GM12872 (cell line): ENCODE results near the gene DMRTC1.
"Not testable (repeated sequence)": the region's sequence is repeated elsewhere in the genome, so short reads cannot be mapped to it uniquely, and the experiment has no call there.

ENCODE experiments used
- CTCF ChIP-seq: IDR thresholded peaks from 3 replicates; pipeline ENCODE4 v1.5.1; 2011; ENCODE audit warnings: low read depth, mild to moderate bottlenecking, low read length, moderate library complexity; ENCODE audit not compliant: insufficient read depth

The DMRTC1 gene, protein sequence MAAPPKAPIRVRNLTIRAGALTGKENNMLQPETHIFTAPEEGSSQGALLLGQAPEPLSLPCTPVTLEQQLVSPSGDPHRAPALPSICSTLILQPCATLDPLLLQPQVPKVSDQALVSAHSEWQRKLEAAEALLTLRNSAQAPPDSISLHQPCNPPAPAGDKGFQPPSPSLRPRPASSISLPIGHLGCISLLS

GRCh38 chrX:72943819-72944169 lies at the start of gene DMRTC1:
DMRTC1 (minus strand) TSS chrX:72943837; CDS start chrX:72875694, 68,143 bp downstream.
- not testable (repeated sequence) for TF ChIP-seq CTCF

DNA sequence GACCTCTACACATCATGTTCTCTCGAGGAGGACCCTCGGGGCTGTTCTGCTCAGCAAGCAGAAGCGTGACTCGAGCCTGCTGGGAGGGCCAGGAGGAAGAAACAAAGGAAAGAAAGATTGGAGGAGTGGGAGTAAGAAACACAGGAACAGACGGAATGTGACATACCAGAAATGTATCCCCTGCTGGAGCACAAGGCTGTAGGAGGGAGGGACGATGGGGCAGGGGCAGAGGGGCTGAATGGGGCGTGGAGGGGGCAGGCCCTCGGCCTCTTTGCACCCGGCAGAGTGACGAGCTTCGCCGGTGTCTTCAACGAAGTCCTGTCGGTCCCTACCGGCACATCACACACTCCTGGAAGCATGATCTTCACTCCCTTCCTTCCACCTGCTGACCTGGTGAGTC lies 5.7 kb downstream of the DMRTC1 start, which contains the start of gene FAM236A:
Gene FAM236A, plus strand, starts transcription at position 301 of the 400 bp plus-strand sequence. Its CDS starts 57 bp downstream, at position 358.
- TF ChIP-seq CTCF, result not testable (repeated sequence)

- TF ChIP-seq CTCF, result not testable (repeated sequence)
Observed at GRCh38 chrX:72912315-72912714, 31.3 kb downstream of the DMRTC1 start, which contains the start of gene FAM236C. FAM236C (plus strand) TSS chrX:72912615; CDS start chrX:72912715, 100 bp downstream.
